Ascending aorta (tissue), 2 donors: Measurements from ENCODE around the gene SPINT2. TPM values are rescaled to one million over a fixed set of nuclear protein-coding genes. Genes with fewer than 3 reads are reported as not detected.

Experiments used
- DNase-seq, 2 donors: peaks; one replicate each; pipeline ENCODE4 v3.0.0-alpha.2; 2019; ENCODE audit warnings: low spot score in 2 of 2
- H3K27ac ChIP-seq, 2 donors: fragments of 200-600 bp; sonication (generic); one replicate each; pipeline ENCODE4 v1.5.1; 2016 to 2017; ENCODE audit warnings: mild to moderate bottlenecking in 1 of 2
- H3K27me3 ChIP-seq: fragments of 200-600 bp; sonication (generic); one replicate; pipeline ENCODE4 v1.5.1; 2017
- H3K36me3 ChIP-seq, 2 donors: fragments of 200-600 bp; sonication (generic); one replicate each; pipeline ENCODE4 v1.5.1; 2016
- H3K4me1 ChIP-seq, 2 donors: fragments of 200-600 bp; sonication (generic); one replicate each; pipeline ENCODE4 v1.5.1; 2016 to 2017; ENCODE audit warnings: mild to moderate bottlenecking in 1 of 2
- H3K4me3 ChIP-seq, 2 donors: fragments of 200-600 bp; sonication (generic); one replicate each; pipeline ENCODE4 v1.5.1; 2016 to 2017; ENCODE audit warnings: mild to moderate bottlenecking in 1 of 2
- H3K9me3 ChIP-seq, 2 donors: fragments of 200-600 bp; sonication (generic); one replicate each; pipeline ENCODE4 v1.5.1; 2016
- CTCF ChIP-seq, 3 experiments: fragments of 200-600 bp in 2 of 3; fragments of 450-650 bp in 1 of 3; sonication (generic) in 2 of 3; IDR thresholded peaks; one replicate each; pipeline ENCODE4 v1.5.1; 2016 to 2019; ENCODE audit warnings: antibody characterized with exemption in 3 of 3, mild to moderate bottlenecking in 1 of 3, moderate library complexity in 1 of 3
- intact Hi-C: fragments of 100-400 bp; cut with DNase I; formaldehyde crosslinking; loops from one replicate; pipeline ENCODE4 v1.15.1; 2023
- total RNA-seq: library from RNA; depleted of rRNA; stranded (reverse); fragments of >200 nt; gene quantifications from one replicate; pipeline ENCODE4 v1.1.0, GENCODE V29; 2016

SPINT2 gene
- total RNA-seq, 1 donor from 2014 or later: 193 TPM

- DNase-seq: no peak
- no peaks in the 10 kb centered on the region for H3K9me3 ChIP-seq
- H3K4me3 ChIP-seq: peak overlapping the region; percentile 67 to 95
- TF ChIP-seq CTCF (IDR thresholded peaks at IDR 0.05): no peak
- H3K27ac ChIP-seq: peak overlapping the region; percentile 91 to 98
- intact Hi-C loops: loop anchor here (2.0 kb wide), 2 partner anchors 54 to 76 kb away; partner anchors contain the start of gene PSMD8
- H3K4me1 ChIP-seq: peaks cover 12 to 30% of the 10 kb centered on the region in 2 donors
- H3K27me3 ChIP-seq: no peaks in the 10 kb centered on the region
- peaks cover 10 to 21% of the 10 kb centered on the region in 2 donors for H3K36me3 ChIP-seq
Observed at GRCh38 chr19:38320969-38321339, 56.6 kb downstream of the SPINT2 start.

DNA sequence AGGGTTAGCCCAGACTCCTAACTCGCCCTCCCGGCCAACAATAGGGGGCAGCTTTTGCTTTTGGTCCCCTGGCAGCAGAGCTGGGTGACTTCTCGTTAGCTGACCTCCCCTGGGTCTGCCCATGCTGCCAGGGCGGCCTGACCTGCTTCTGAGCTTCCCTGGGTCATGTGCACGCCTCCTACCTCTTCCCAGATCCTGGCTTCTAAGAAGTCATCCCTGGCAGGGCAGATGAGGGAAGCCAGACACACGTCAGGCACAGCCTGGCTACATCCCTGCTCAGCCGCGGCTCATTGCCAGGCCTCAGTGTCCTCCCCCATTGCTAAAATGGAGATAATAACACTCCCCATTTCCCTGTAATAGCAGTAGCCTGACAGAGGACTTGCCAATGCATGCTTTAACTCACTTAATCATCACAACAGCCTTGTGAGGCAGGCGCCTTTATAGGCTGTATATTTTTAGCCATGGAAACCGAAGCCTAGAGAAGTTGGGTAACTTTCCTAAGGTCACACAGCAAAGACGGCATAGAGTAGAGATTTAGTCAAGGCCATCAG, 57.3 kb downstream of the SPINT2 start:
- intact Hi-C loops: loop anchor here (2.0 kb wide), 2 partner anchors 53 to 77 kb away; partner anchors contain the start of gene PSMD8
- Histone ChIP-seq H3K27ac (peak overlapping the region; percentile 91 to 98), H3K9me3 (no peaks in the 10 kb centered on the region), H3K4me3 (peak overlapping the region; percentile 67 to 95), H3K4me1 (peaks cover 12 to 25% of the 10 kb centered on the region in 2 donors), H3K36me3 (peaks cover 18 to 29% of the 10 kb centered on the region in 2 donors), H3K27me3 (no peaks in the 10 kb centered on the region)
- peak in 1 of 2 donors; percentile 79 for DNase-seq
- TF ChIP-seq CTCF (IDR thresholded peaks at IDR 0.05): no peak

DNA sequence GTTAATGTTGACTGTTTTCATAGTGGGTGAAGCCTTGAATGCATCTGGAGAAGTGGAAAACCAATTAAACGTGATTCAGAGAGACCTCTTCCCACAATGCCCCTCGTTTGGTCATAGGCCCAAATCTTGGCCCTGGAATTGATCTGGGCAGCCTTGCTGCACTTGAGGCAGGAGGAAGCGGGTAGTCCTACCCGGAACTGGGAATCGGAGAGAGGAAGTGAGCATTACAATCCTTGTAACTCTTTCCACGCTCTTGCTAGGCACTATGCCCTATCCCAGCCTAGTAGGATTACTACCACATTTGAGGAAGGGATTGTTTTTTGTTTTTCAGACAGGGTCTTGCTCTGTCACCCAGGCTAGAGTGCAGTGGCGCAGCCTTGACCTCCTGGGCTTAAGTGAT, 58.9 kb downstream of the SPINT2 start:
- intact Hi-C loops: no loop called here
- peak overlapping the region in 1 of 2 donors; percentile 2 for H3K27ac ChIP-seq
- peaks cover 34 to 44% of the 10 kb centered on the region in 2 donors for H3K36me3 ChIP-seq
- no peaks in the 10 kb centered on the region for H3K9me3 ChIP-seq
- no peak overlapping the region for H3K4me3 ChIP-seq
- TF ChIP-seq CTCF (IDR thresholded peaks at IDR 0.05): no peak
- no peak for DNase-seq
- H3K4me1 ChIP-seq: peaks cover 12 to 24% of the 10 kb centered on the region in 2 donors
- no peaks in the 10 kb centered on the region for H3K27me3 ChIP-seq

DNA sequence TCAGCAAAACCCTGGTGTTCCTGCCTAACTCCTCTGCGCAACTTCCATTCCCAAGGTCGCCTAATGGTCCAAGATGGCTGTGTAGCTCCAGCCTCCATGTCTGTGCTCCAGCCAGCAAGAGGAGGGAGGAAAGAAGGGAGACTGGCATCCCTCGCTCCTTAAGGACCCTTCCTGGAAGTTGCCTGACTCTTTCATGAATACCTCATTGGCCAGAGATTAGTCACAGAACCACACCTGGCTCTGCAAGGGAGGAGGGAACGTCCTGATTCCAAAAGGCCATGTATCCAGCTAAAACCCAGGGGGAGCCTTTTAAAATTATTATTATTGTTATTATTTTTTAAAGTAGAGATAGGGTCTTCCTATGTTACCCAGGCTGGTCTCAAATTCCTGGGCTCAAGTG, 60.1 kb downstream of the SPINT2 start:
- intact Hi-C loops: no loop called here
- DNase-seq: no peak
- no peak overlapping the region for H3K27ac ChIP-seq
- TF ChIP-seq CTCF (IDR thresholded peaks at IDR 0.05): no peak
- peaks cover 5 to 12% of the 10 kb centered on the region in 2 donors for H3K4me1 ChIP-seq
- H3K9me3 ChIP-seq: no peaks in the 10 kb centered on the region
- H3K4me3 ChIP-seq: no peak overlapping the region
- H3K27me3 ChIP-seq: no peaks in the 10 kb centered on the region
- peaks cover 37 to 51% of the 10 kb centered on the region in 2 donors for H3K36me3 ChIP-seq

GRCh38 chr19:38326591-38326990, 62.2 kb downstream of the SPINT2 start:
- Histone ChIP-seq H3K27me3 (no peaks in the 10 kb centered on the region), H3K9me3 (no peaks in the 10 kb centered on the region), H3K36me3 (peaks cover 37 to 67% of the 10 kb centered on the region in 2 donors), H3K4me3 (no peak overlapping the region), H3K4me1 (peaks cover 5 to 11% of the 10 kb centered on the region in 2 donors), H3K27ac (no peak overlapping the region)
- TF ChIP-seq CTCF (IDR thresholded peaks at IDR 0.05): no peak
- intact Hi-C loops: no loop called here
- no peak for DNase-seq
